Body of pancreas (tissue), 4 donors: ENCODE results near the gene PSAPL1. TPM values are rescaled to one million over a fixed set of nuclear protein-coding genes. Genes with fewer than 3 reads are reported as not detected.
A peak's percentile ranks its signal among the peaks of the same experiment; 100 is the strongest.

Source experiments
- ATAC-seq: fragments of 150-250 bp; one replicate; pipeline ENCODE4 v1.9.1; 2016
- DNase-seq, 4 donors: peaks; one replicate each; pipeline ENCODE4 v3.0.0-alpha.2; 2019
- H3K27ac ChIP-seq, 4 donors: fragments of 200-600 bp; sonication (generic); 1 replicate in 3 of 4; 2 replicates in 1 of 4; pipeline versions ENCODE4 v1.5.1 to v1.6.1; 2016 to 2019; ENCODE audit warnings: mild to moderate bottlenecking in 1 of 4, mixed read lengths in 1 of 4, moderate library complexity in 1 of 4
- H3K27me3 ChIP-seq, 2 donors: fragments of 200-600 bp; sonication (generic); one replicate each; pipeline ENCODE4 v1.6.0; 2016; ENCODE audit warnings: mild to moderate bottlenecking in 1 of 2
- H3K36me3 ChIP-seq, 2 donors: fragments of 200-600 bp; sonication (generic); replicated peaks in 1 of 2; 2 replicates each; pipeline ENCODE4 v1.5.1; 2016; ENCODE audit warnings: low read depth in 2 of 2; ENCODE audit not compliant: insufficient read depth in 1 of 2
- H3K4me1 ChIP-seq: fragments of 200-600 bp; sonication (generic); one replicate; pipeline ENCODE4 v1.6.0; 2016
- H3K4me3 ChIP-seq, 2 donors: fragments of 200-600 bp; sonication (generic); 1 replicate in 1 of 2; 2 replicates in 1 of 2; pipeline ENCODE4 v1.5.1; 2016 to 2019
- H3K9me3 ChIP-seq, 3 donors: fragments of 200-600 bp; sonication (generic); 1 replicate in 2 of 3; 2 replicates in 1 of 3; pipeline ENCODE4 v1.5.1; 2016
- POLR2A ChIP-seq, 3 donors: fragments of 450-650 bp; IDR thresholded peaks; one replicate each; pipeline ENCODE4 v1.6.1; 2016; ENCODE audit warnings: antibody characterized with exemption in 3 of 3, mild to moderate bottlenecking in 2 of 3
- WGBS, 2 donors: methylation state at CpG; one replicate each; pipeline ENCODE4 v1.1.5; 2017; 5-methylcytosine and 5-hydroxymethylcytosine counted together
- intact Hi-C: fragments of 100-400 bp; cut with DNase I; formaldehyde crosslinking; loops from one replicate; pipeline ENCODE4 v1.15.1; 2023
- total RNA-seq, 2 donors: library from RNA; depleted of rRNA; stranded (reverse); fragments of >200 nt; gene quantifications; one replicate each; pipeline ENCODE4 v1.1.0, GENCODE V29; 2016
- TF ChIP-seq, protein P1 (sequence below), 7 experiments: fragments of 450-650 bp in 4 of 7; fragments of 200-600 bp in 3 of 7; sonication (generic) in 3 of 7; IDR thresholded peaks; one replicate each; pipeline ENCODE4 v1.5.1; 2016 to 2019; ENCODE audit warnings: antibody characterized with exemption in 7 of 7

Gene PSAPL1
- total RNA-seq, 2 donors from 2014 or later, result 0.52 TPM; not detected in 1

GRCh38 chr4:7391637-7392437 is 42.9 kb downstream of the PSAPL1 start:
- 49 to 51% methylated on average over 18 of the region's 18 CpGs for WGBS, 2 donors
- no peaks in the 10 kb centered on the region for H3K27me3 ChIP-seq
- H3K4me1 ChIP-seq, result no peaks in the 10 kb centered on the region
- TF ChIP-seq, protein P1, sequence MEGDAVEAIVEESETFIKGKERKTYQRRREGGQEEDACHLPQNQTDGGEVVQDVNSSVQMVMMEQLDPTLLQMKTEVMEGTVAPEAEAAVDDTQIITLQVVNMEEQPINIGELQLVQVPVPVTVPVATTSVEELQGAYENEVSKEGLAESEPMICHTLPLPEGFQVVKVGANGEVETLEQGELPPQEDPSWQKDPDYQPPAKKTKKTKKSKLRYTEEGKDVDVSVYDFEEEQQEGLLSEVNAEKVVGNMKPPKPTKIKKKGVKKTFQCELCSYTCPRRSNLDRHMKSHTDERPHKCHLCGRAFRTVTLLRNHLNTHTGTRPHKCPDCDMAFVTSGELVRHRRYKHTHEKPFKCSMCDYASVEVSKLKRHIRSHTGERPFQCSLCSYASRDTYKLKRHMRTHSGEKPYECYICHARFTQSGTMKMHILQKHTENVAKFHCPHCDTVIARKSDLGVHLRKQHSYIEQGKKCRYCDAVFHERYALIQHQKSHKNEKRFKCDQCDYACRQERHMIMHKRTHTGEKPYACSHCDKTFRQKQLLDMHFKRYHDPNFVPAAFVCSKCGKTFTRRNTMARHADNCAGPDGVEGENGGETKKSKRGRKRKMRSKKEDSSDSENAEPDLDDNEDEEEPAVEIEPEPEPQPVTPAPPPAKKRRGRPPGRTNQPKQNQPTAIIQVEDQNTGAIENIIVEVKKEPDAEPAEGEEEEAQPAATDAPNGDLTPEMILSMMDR (IDR thresholded peaks at IDR 0.05), result no peak
- no peak for TF ChIP-seq POLR2A (IDR thresholded peaks at IDR 0.05)
- H3K4me3 ChIP-seq, result no peak overlapping the region
- H3K9me3 ChIP-seq, result no peaks in the 10 kb centered on the region
- H3K27ac ChIP-seq, result no peak overlapping the region
- peak in 1 of 4 donors; percentile 6 for DNase-seq
- no peak for ATAC-seq
- H3K36me3 ChIP-seq, result no peaks in the 10 kb centered on the region
- intact Hi-C loops, result no loop called here

GRCh38 chr4:7390906-7391636 is 43.7 kb downstream of the PSAPL1 start:
- H3K4me3 ChIP-seq, result no peak overlapping the region
- no peak for ATAC-seq
- no peaks in the 10 kb centered on the region for H3K36me3 ChIP-seq
- intact Hi-C loops, result no loop called here
- no peak for TF ChIP-seq POLR2A (IDR thresholded peaks at IDR 0.05)
- TF ChIP-seq, protein P1 (IDR thresholded peaks at IDR 0.05), result no peak
- WGBS, 2 donors, result 53 to 62% methylated on average over 15 to 16 of the region's 18 CpGs
- DNase-seq, result peak in 1 of 4 donors; percentile 2
- no peaks in the 10 kb centered on the region for H3K9me3 ChIP-seq
- no peak overlapping the region for H3K27ac ChIP-seq
- H3K4me1 ChIP-seq, result no peaks in the 10 kb centered on the region
- H3K27me3 ChIP-seq, result no peaks in the 10 kb centered on the region

DNA sequence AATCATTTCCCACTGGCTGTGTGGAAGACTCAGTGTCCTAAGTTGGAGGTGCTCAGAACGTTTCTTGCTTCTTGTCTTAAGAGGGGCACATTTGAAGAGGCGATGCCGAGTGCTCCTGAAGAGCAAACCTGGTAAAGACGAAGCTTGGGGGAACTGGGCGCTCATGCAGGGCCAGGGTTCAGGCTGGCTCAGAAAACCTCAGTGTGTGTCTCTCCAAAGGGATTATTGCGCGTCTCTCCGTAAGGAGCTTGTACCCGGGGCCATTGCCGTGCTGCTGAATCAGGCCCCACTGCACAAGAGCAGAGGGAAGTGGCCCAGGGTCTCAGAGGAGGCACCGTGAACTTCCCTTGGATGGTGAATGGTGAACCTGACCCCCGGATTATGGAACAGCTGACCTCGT is 44.4 kb downstream of the PSAPL1 start:
- intact Hi-C loops, result no loop called here
- 60 to 78% methylated on average over 13 of the region's 13 CpGs for WGBS, 2 donors
- H3K4me1 ChIP-seq, result no peaks in the 10 kb centered on the region
- H3K27me3 ChIP-seq, result no peaks in the 10 kb centered on the region
- H3K4me3 ChIP-seq, result no peak overlapping the region
- H3K36me3 ChIP-seq, result no peaks in the 10 kb centered on the region
- DNase-seq (no peak), ATAC-seq (no peak)
- TF ChIP-seq, protein P1 (IDR thresholded peaks at IDR 0.05), result no peak
- TF ChIP-seq POLR2A (IDR thresholded peaks at IDR 0.05), result no peak
- H3K9me3 ChIP-seq, result no peaks in the 10 kb centered on the region
- H3K27ac ChIP-seq, result no peak overlapping the region

- DNase-seq, result no peak
- Histone ChIP-seq H3K9me3 (no peaks in the 10 kb centered on the region), H3K36me3 (no peaks in the 10 kb centered on the region), H3K4me3 (no peak overlapping the region), H3K27ac (no peak overlapping the region), H3K27me3 (no peaks in the 10 kb centered on the region), H3K4me1 (no peaks in the 10 kb centered on the region)
- ATAC-seq, result no peak
- TF ChIP-seq, protein P1 (IDR thresholded peaks at IDR 0.05), result no peak
- no peak for TF ChIP-seq POLR2A (IDR thresholded peaks at IDR 0.05)
- WGBS, 2 donors, result 23 to 28% methylated on average over 8 to 12 of the region's 12 CpGs
- intact Hi-C loops, result no loop called here
Measured at GRCh38 chr4:7389719-7390118, 45.0 kb downstream of the PSAPL1 start.
